ENCODE measurements around the gene KLHDC7A.

The KLHDC7A gene

DNA sequence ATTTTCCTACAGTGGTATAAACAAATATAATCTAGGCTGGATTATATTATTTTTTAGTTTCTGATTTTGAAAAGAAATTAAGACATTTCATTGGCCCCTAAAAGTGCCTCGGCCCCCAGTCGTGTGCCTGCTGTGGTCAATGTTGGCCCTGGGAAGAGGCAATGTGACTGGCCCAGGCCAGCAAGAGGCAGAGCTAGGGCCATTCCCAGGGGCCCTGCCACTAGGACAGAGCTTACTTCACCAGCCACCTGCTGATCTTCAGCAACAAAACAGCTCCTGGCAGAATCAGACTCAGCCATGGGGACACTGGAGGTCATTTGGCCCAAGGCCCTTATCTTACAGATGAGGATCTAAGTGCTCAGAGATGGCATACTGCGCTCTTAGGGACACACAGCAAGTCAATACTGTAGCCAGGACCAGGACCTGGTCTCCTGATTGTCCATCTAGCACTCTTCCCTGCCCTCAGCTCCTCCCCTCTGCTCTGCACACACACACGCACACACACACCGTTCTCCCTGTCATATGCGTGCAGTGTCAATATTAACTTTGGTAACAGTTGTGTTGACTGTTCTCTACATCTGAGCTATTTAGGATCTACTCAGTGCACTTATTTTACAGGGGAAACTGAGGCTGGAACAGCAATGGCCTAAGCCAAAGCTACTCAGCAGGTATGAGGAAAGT is 16.6 kb upstream of the KLHDC7A start:
- in situ Hi-C loops (cut with HindIII; ENCODE audit: low sequenced_read_pairs): no loop called here
- no peak overlapping the region for H3K4me3 ChIP-seq (ENCODE audit: low read depth, low read length)
- DNase-seq (ENCODE audit: low read depth): no peak
- TF ChIP-seq, protein P1, sequence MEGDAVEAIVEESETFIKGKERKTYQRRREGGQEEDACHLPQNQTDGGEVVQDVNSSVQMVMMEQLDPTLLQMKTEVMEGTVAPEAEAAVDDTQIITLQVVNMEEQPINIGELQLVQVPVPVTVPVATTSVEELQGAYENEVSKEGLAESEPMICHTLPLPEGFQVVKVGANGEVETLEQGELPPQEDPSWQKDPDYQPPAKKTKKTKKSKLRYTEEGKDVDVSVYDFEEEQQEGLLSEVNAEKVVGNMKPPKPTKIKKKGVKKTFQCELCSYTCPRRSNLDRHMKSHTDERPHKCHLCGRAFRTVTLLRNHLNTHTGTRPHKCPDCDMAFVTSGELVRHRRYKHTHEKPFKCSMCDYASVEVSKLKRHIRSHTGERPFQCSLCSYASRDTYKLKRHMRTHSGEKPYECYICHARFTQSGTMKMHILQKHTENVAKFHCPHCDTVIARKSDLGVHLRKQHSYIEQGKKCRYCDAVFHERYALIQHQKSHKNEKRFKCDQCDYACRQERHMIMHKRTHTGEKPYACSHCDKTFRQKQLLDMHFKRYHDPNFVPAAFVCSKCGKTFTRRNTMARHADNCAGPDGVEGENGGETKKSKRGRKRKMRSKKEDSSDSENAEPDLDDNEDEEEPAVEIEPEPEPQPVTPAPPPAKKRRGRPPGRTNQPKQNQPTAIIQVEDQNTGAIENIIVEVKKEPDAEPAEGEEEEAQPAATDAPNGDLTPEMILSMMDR (IDR thresholded peaks at IDR 0.05; ENCODE audit: low read depth, low read length, missing control alignments): no peak

DNA sequence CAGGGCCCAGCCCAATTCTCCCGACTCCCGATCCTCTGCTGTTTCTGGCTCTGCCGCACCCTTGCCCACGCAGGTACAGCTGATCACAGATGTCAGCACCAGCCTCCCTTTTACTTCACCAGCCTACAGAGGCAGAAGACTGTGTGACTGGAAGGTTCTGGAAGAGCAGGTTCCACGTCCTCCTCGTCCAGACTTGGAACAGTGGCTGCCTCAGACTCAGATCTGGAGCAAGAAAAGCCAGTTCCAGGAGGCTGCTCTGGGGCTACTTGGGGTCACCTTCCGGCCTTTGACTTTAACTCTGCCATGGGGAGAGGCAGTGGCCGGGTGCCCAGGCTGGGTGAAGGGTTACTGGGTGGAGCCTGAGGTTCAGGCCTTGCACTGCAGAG is 16.1 kb upstream of the KLHDC7A start:
- no peak overlapping the region for H3K4me3 ChIP-seq (ENCODE audit: low read depth, low read length)
- no peak for DNase-seq (ENCODE audit: low read depth)
- in situ Hi-C loops (cut with HindIII; ENCODE audit: low sequenced_read_pairs): no loop called here
- TF ChIP-seq, protein P1 (IDR thresholded peaks at IDR 0.05; ENCODE audit: low read depth, low read length, missing control alignments): no peak

DNA sequence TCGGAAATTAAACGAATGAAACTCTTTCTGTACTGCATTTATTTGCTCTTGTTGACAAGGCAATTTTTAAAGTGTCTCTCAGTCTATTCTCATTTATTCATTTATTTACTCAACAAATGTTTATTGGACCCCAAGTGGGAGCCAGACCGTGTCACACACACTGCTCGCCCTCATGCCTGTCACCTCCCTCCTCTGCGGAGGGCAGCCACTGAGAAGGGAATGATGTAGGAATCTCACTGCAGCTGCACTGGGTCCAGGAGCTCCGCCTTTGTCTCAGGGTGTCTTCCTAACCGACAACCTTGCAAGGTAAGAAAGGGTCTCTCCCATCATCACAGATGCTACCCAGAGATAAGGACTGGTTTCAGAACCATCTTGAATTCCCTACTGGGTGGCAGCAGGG is 14.1 kb upstream of the KLHDC7A start:
- in situ Hi-C loops (cut with HindIII; ENCODE audit: low sequenced_read_pairs): no loop called here

DNA sequence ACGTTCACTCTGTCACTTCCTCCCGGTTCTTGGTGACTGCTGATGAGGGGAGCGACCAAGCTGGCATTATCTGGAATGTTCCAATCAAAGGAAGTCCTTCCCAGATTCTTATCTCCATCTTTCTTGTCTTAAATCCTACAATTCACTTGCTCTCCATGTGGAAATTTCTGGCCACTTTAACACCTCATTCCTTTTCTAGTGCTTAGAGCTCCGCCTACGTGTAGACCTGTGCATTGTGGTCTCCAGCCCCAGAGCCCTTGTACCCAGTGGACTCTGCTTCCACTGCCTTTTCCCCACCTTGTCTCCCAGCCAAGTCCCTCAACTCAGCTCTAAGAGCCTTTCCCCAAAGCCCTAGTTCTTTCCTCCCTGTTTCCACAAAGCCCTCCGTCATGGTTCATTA is 12.2 kb upstream of the KLHDC7A start:
- DNase-seq (ENCODE audit: low read depth): no peak
- in situ Hi-C loops (cut with HindIII; ENCODE audit: low sequenced_read_pairs): no loop called here
- TF ChIP-seq, protein P1 (IDR thresholded peaks at IDR 0.05; ENCODE audit: low read depth, low read length, missing control alignments): no peak

More for the DNA sequence above, 14.1 kb upstream of the KLHDC7A start:
- TF ChIP-seq, protein P1 (IDR thresholded peaks at IDR 0.05; ENCODE audit: low read depth, low read length, missing control alignments): no peak
- no peak for DNase-seq (ENCODE audit: low read depth)
- no peak overlapping the region for H3K4me3 ChIP-seq (ENCODE audit: low read depth, low read length)

DNA sequence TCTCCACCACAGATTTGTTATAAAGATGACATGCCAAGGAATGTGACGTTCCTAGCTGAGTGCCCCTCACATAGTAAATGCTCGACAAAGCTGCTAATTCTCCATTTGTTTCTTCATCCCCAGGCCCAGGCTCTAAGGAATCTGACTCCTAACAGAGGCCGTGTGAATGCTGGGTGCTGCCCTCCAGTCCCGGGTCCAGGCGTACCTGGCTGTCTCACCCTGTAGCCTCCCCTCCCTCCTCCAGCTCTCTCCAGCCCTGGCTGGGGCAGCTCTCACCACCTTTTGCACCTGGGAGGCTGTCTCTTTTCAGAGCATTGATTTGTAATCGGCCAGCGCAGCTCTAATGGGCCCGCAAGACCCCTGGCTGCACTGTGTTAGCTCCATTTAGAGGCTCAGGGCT is 11.2 kb upstream of the KLHDC7A start:
- H3K4me3 ChIP-seq (ENCODE audit: low read depth, low read length): no peak overlapping the region
- in situ Hi-C loops (cut with HindIII; ENCODE audit: low sequenced_read_pairs): no loop called here
- TF ChIP-seq, protein P1 (IDR thresholded peaks at IDR 0.05; ENCODE audit: low read depth, low read length, missing control alignments): no peak
- no peak for DNase-seq (ENCODE audit: low read depth)

More for the DNA sequence above, 12.2 kb upstream of the KLHDC7A start:
- H3K4me3 ChIP-seq (ENCODE audit: low read depth, low read length): no peak overlapping the region

DNA sequence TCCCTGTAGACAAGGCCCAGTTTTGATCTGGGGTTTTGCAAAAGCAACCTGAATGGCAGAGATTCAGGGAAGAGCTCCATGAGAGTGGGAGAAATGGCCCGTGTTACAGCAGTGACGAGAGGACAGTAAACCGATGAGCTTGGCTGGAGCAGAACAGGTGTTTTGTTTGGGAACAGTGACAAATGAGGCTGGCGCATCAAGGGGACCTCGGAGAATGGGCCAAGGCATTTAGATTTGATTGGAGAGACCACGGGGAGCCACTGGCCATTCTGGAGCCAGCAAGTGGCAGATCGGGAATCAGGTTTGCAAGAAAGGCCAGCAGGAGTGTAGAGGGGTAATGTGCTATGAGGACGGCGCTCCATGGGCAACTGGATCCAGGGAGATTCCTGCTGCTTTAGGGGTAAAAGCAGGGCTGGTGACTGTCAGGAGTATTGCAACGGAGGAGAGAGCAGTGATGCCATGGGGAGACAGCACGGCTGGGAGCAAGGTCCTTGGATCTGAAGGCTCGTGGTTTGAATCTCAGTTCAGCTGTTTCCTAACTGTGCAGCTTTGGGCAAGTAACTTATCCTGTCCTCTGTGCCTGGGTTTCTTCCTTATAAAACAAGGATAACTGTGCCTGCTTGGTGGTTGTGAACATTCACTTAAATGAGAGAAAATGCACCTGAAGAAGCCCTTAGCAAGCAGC is 9.9 kb upstream of the KLHDC7A start:
- no peak overlapping the region for H3K4me3 ChIP-seq (ENCODE audit: low read depth, low read length)
- in situ Hi-C loops (cut with HindIII; ENCODE audit: low sequenced_read_pairs): no loop called here
- TF ChIP-seq, protein P1 (IDR thresholded peaks at IDR 0.05; ENCODE audit: low read depth, low read length, missing control alignments): no peak
- no peak for DNase-seq (ENCODE audit: low read depth)

Measured in astrocyte of the cerebellum (primary cell).